Neural progenitor cell (in vitro differentiated cells): ENCODE results near the gene MAN2B2. TPM values are rescaled to one million over a fixed set of nuclear protein-coding genes. Genes with fewer than 3 reads are reported as not detected.

Source experiments
- DNase-seq: peaks from one replicate; pipeline ENCODE4 v3.0.0-alpha.2; 2016; ENCODE audit warnings: low spot score
- H2AFZ ChIP-seq: fragments of 200-600 bp; sonication (generic); replicated peaks from 2 replicates; pipeline ENCODE4 v1.6.1; 2016; ENCODE audit warnings: antibody characterized with exemption
- H3F3A ChIP-seq: fragments of 200-600 bp; sonication (generic); 2 replicates; pipeline ENCODE4 v1.6.1; 2016; ENCODE audit warnings: antibody characterized with exemption, low read depth
- H3K27ac ChIP-seq: fragments of 200-600 bp; sonication (generic); 2 replicates; pipeline ENCODE4 v1.5.1; 2016; ENCODE audit warnings: mild to moderate bottlenecking
- H3K27me3 ChIP-seq: fragments of 200-600 bp; sonication (generic); 2 replicates; pipeline ENCODE4 v1.6.1; 2016; ENCODE audit warnings: mild to moderate bottlenecking, moderate library complexity
- H3K36me3 ChIP-seq: fragments of 200-600 bp; sonication (generic); 2 replicates; pipeline ENCODE4 v1.5.1; 2016
- H3K4me1 ChIP-seq: fragments of 200-600 bp; sonication (generic); 2 replicates; pipeline ENCODE4 v1.6.1; 2016; ENCODE audit warnings: mixed run types
- H3K4me2 ChIP-seq: fragments of 200-600 bp; sonication (generic); 2 replicates; pipeline ENCODE4 v1.6.1; 2016
- H3K4me3 ChIP-seq: fragments of 200-600 bp; sonication (generic); 2 replicates; pipeline ENCODE4 v1.5.1; 2016
- H3K79me2 ChIP-seq: fragments of 200-600 bp; sonication (generic); 2 replicates; pipeline ENCODE4 v1.6.1; 2016; ENCODE audit warnings: low read depth
- H3K9ac ChIP-seq: fragments of 200-600 bp; sonication (generic); 2 replicates; pipeline ENCODE4 v1.6.1; 2016
- H3K9me3 ChIP-seq: fragments of 200-600 bp; sonication (generic); 2 replicates; pipeline ENCODE4 v1.5.1; 2016; ENCODE audit warnings: low read depth
- H4K20me1 ChIP-seq: fragments of 200-600 bp; sonication (generic); 2 replicates; pipeline ENCODE4 v1.6.1; 2016; ENCODE audit warnings: low read depth
- H3K27ac Mint-ChIP-seq: 3 replicates; pipeline ENCODE4 v1.8.0; 2021; ENCODE audit warnings: mixed read lengths
- H3K27me3 Mint-ChIP-seq: 2 replicates; pipeline ENCODE4 v1.8.0; 2022; ENCODE audit warnings: low read depth, mild to moderate bottlenecking, inconsistent platforms, moderate library complexity, mixed read lengths; ENCODE audit not compliant: insufficient read depth
- H3K36me3 Mint-ChIP-seq: 3 replicates; pipeline ENCODE4 v1.8.0; 2021; ENCODE audit warnings: mixed read lengths
- H3K4me1 Mint-ChIP-seq: 3 replicates; pipeline ENCODE4 v1.8.0; 2021; ENCODE audit warnings: mixed read lengths
- H3K4me3 Mint-ChIP-seq: 3 replicates; pipeline ENCODE4 v1.8.0; 2021; ENCODE audit warnings: mild to moderate bottlenecking, moderate library complexity, mixed read lengths
- H3K9me3 Mint-ChIP-seq: 3 replicates; pipeline ENCODE4 v1.8.0; 2020; ENCODE audit warnings: mixed read lengths
- CTCF ChIP-seq: fragments of 200-600 bp; sonication (generic); IDR thresholded peaks from 2 replicates; pipeline ENCODE4 v1.5.1; 2017; ENCODE audit warnings: antibody characterized with exemption, mild to moderate bottlenecking
- EZH2 ChIP-seq: fragments of 200-600 bp; sonication (generic); IDR thresholded peaks from 2 replicates; pipeline ENCODE4 v1.6.1; 2017; ENCODE audit warnings: antibody characterized with exemption, mild to moderate bottlenecking, moderate library complexity
- EZH2phosphoT487 ChIP-seq: fragments of 200-600 bp; sonication (generic); IDR thresholded peaks from 2 replicates; pipeline ENCODE4 v1.6.1; 2017; ENCODE audit warnings: antibody characterized with exemption
- total RNA-seq: library from RNA; depleted of rRNA; stranded (reverse); fragments of >200 nt; gene quantifications from 2 replicates; pipeline ENCODE4 v1.2.3, GENCODE V29; 2015; ENCODE audit warnings: low replicate concordance

MAN2B2 gene
- total RNA-seq, 1 donor from 2014 or later = 2.7 TPM

- Mint-ChIP-seq H3K27ac (no peak overlapping the region), H3K27me3 (peaks cover 38% of the 10 kb centered on the region), H3K9me3 (no peaks in the 10 kb centered on the region), H3K4me1 (no peaks in the 10 kb centered on the region), H3K4me3 (no peak overlapping the region), H3K36me3 (no peaks in the 10 kb centered on the region)
- no peak for DNase-seq
- no peaks in the 10 kb centered on the region for H3K4me1 ChIP-seq
- H3K9ac ChIP-seq = no peak overlapping the region
- H3K9me3 ChIP-seq = no peaks in the 10 kb centered on the region
- no peaks in the 10 kb centered on the region for H3K36me3 ChIP-seq
- H3K27ac ChIP-seq = no peak overlapping the region
- H4K20me1 ChIP-seq = no peaks in the 10 kb centered on the region
- H3K27me3 ChIP-seq = peaks cover 92% of the 10 kb centered on the region
- no peak overlapping the region for H2AFZ ChIP-seq
- TF ChIP-seq EZH2 (no peak), EZH2phosphoT487 (no peak)
- H3K79me2 ChIP-seq = no peaks in the 10 kb centered on the region
- H3K4me3 ChIP-seq = no peak overlapping the region
- H3F3A ChIP-seq = no peaks in the 10 kb centered on the region
- H3K4me2 ChIP-seq = no peak overlapping the region
These were observed 19.5 kb upstream of the MAN2B2 start for GRCh38 chr4:6555519-6555918.

GRCh38 chr4:6556263-6556662 lies 18.7 kb upstream of the MAN2B2 start:
- no peaks in the 10 kb centered on the region for H4K20me1 ChIP-seq
- no peak overlapping the region for H3K9ac ChIP-seq
- no peaks in the 10 kb centered on the region for H3K79me2 ChIP-seq
- TF ChIP-seq EZH2 (no peak), EZH2phosphoT487 (no peak), CTCF (no peak)
- H3K4me1 ChIP-seq = no peaks in the 10 kb centered on the region
- H3K27me3 ChIP-seq = peaks cover 92% of the 10 kb centered on the region
- H3K4me3 ChIP-seq = no peak overlapping the region
- Mint-ChIP-seq H3K27me3 (peaks cover 40% of the 10 kb centered on the region), H3K9me3 (no peaks in the 10 kb centered on the region), H3K4me1 (no peaks in the 10 kb centered on the region), H3K4me3 (no peak overlapping the region), H3K36me3 (no peaks in the 10 kb centered on the region), H3K27ac (no peak overlapping the region)
- H3K36me3 ChIP-seq = no peaks in the 10 kb centered on the region
- H3K4me2 ChIP-seq = no peak overlapping the region
- H3F3A ChIP-seq = no peaks in the 10 kb centered on the region
- DNase-seq = no peak
- H3K9me3 ChIP-seq = no peaks in the 10 kb centered on the region
- no peak overlapping the region for H2AFZ ChIP-seq
- no peak overlapping the region for H3K27ac ChIP-seq

- TF ChIP-seq EZH2phosphoT487 = no peak
- no peak for TF ChIP-seq EZH2
- TF ChIP-seq CTCF = no peak
- Mint-ChIP-seq H3K4me1 (no peaks in the 10 kb centered on the region), H3K9me3 (no peaks in the 10 kb centered on the region), H3K27ac (no peak overlapping the region), H3K4me3 (no peak overlapping the region), H3K27me3 (peaks cover 49% of the 10 kb centered on the region), H3K36me3 (no peaks in the 10 kb centered on the region)
- no peak for DNase-seq
- Histone ChIP-seq H3K27me3 (peaks cover 92% of the 10 kb centered on the region), H3K36me3 (no peaks in the 10 kb centered on the region), H3F3A (no peaks in the 10 kb centered on the region), H3K9me3 (no peaks in the 10 kb centered on the region), H3K4me1 (no peaks in the 10 kb centered on the region), H2AFZ (no peak overlapping the region), H3K79me2 (no peaks in the 10 kb centered on the region), H3K4me2 (no peak overlapping the region), H4K20me1 (peaks cover 3% of the 10 kb centered on the region), H3K27ac (no peak overlapping the region), H3K9ac (no peak overlapping the region), H3K4me3 (no peak overlapping the region)
These were observed 17.8 kb upstream of the MAN2B2 start for GRCh38 chr4:6557185-6557584.

- Histone ChIP-seq H3K4me2 (no peak overlapping the region), H3K27me3 (peaks cover 92% of the 10 kb centered on the region), H3K79me2 (no peaks in the 10 kb centered on the region), H2AFZ (no peak overlapping the region), H4K20me1 (peaks cover 10% of the 10 kb centered on the region), H3K36me3 (no peaks in the 10 kb centered on the region), H3K4me3 (no peak overlapping the region), H3K4me1 (no peaks in the 10 kb centered on the region), H3K9me3 (no peaks in the 10 kb centered on the region), H3K27ac (no peak overlapping the region), H3F3A (peaks cover 3% of the 10 kb centered on the region), H3K9ac (no peak overlapping the region)
- Mint-ChIP-seq H3K27ac (no peak overlapping the region), H3K27me3 (peaks cover 53% of the 10 kb centered on the region), H3K9me3 (no peaks in the 10 kb centered on the region), H3K4me1 (no peaks in the 10 kb centered on the region), H3K36me3 (no peaks in the 10 kb centered on the region), H3K4me3 (no peak overlapping the region)
- TF ChIP-seq EZH2phosphoT487 (no peak), EZH2 (no peak), CTCF (no peak)
- no peak for DNase-seq
These were observed 17.1 kb upstream of the MAN2B2 start for GRCh38 chr4:6557856-6558255.
